Stimulated activated CD8-positive, alpha-beta memory T cell treated with anti-CD3 and anti-CD28 coated beads, Interleukin-2, amount 100 ng/mL, for 1 hour (primary cell): ENCODE results near the gene LCN10.

Source experiments
- DNase-seq, 2 donors: peaks; one replicate each; pipeline ENCODE4 v3.0.0-alpha.2; 2020; ENCODE audit warnings: low read depth in 2 of 2

The LCN10 gene

GRCh38 chr9:136700959-136701667, 41.6 kb downstream of the LCN10 start:
- peak in 1 of 2 donors; percentile 12 for DNase-seq

GRCh38 chr9:136700304-136700703, 42.4 kb downstream of the LCN10 start:
- no peak for DNase-seq

GRCh38 chr9:136698635-136699246, 44.0 kb downstream of the LCN10 start:
- DNase-seq, result no peak

- no peak for DNase-seq
Measured at GRCh38 chr9:136697821-136698526, 44.8 kb downstream of the LCN10 start.

GRCh38 chr9:136697146-136697820, 45.5 kb downstream of the LCN10 start:
- DNase-seq, result no peak

GRCh38 chr9:136696502-136696901, 46.2 kb downstream of the LCN10 start:
- DNase-seq, result no peak

- no peak for DNase-seq
Measured at GRCh38 chr9:136695955-136696354, 46.8 kb downstream of the LCN10 start.

GRCh38 chr9:136695435-136695895, 47.3 kb downstream of the LCN10 start:
- no peak for DNase-seq

- no peak for DNase-seq
Measured at GRCh38 chr9:136694872-136695247, 47.9 kb downstream of the LCN10 start.

GRCh38 chr9:136694163-136694871, 48.4 kb downstream of the LCN10 start:
- DNase-seq, result no peak

GRCh38 chr9:136693490-136694162, 49.1 kb downstream of the LCN10 start:
- no peak for DNase-seq

GRCh38 chr9:136693135-136693489, 49.6 kb downstream of the LCN10 start:
- DNase-seq, result no peak

GRCh38 chr9:136692185-136693134, 50.3 kb downstream of the LCN10 start:
- DNase-seq, result no peak

GRCh38 chr9:136691316-136692184, 51.2 kb downstream of the LCN10 start:
- no peak for DNase-seq

- no peak for DNase-seq
Measured at GRCh38 chr9:136690806-136691261, 51.9 kb downstream of the LCN10 start.

- no peak for DNase-seq
Measured at GRCh38 chr9:136690104-136690805, 52.5 kb downstream of the LCN10 start.

- DNase-seq, result no peak
Measured at GRCh38 chr9:136689108-136689460, 53.7 kb downstream of the LCN10 start.
